ENCODE results near the gene MAP3K10. TPM values are rescaled to one million over a fixed set of nuclear protein-coding genes. Genes with fewer than 3 reads are reported as not detected.
A peak's percentile ranks its signal among the peaks of the same experiment; 100 is the strongest.

Gene MAP3K10
- total RNA-seq, 1 donor from 2014 or later, result 17.2 TPM

- ATAC-seq, result no peak
- no peaks in the 10 kb centered on the region for H3K36me3 ChIP-seq
- intact Hi-C loops (cut with DNase I), result no loop called here
- no peaks in the 10 kb centered on the region for H3K27me3 ChIP-seq
- no peak overlapping the region for H3K27ac ChIP-seq
- H3K9me3 ChIP-seq, result no peaks in the 10 kb centered on the region
- H3K4me3 ChIP-seq, result no peak overlapping the region
- TF ChIP-seq, protein P1, sequence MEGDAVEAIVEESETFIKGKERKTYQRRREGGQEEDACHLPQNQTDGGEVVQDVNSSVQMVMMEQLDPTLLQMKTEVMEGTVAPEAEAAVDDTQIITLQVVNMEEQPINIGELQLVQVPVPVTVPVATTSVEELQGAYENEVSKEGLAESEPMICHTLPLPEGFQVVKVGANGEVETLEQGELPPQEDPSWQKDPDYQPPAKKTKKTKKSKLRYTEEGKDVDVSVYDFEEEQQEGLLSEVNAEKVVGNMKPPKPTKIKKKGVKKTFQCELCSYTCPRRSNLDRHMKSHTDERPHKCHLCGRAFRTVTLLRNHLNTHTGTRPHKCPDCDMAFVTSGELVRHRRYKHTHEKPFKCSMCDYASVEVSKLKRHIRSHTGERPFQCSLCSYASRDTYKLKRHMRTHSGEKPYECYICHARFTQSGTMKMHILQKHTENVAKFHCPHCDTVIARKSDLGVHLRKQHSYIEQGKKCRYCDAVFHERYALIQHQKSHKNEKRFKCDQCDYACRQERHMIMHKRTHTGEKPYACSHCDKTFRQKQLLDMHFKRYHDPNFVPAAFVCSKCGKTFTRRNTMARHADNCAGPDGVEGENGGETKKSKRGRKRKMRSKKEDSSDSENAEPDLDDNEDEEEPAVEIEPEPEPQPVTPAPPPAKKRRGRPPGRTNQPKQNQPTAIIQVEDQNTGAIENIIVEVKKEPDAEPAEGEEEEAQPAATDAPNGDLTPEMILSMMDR (IDR thresholded peaks at IDR 0.05), result no peak
- no peak for DNase-seq
- no peaks in the 10 kb centered on the region for H3K4me1 ChIP-seq
Observed at GRCh38 chr19:40177286-40178070, 13.7 kb upstream of the MAP3K10 start.

- no peak for ATAC-seq
- Histone ChIP-seq H3K9me3 (no peaks in the 10 kb centered on the region), H3K4me3 (no peak overlapping the region), H3K36me3 (no peaks in the 10 kb centered on the region), H3K4me1 (no peaks in the 10 kb centered on the region), H3K27me3 (no peaks in the 10 kb centered on the region), H3K27ac (no peak overlapping the region)
- DNase-seq, result no peak
- TF ChIP-seq, protein P1 (IDR thresholded peaks at IDR 0.05), result no peak
- intact Hi-C loops (cut with DNase I), result no loop called here
Observed at GRCh38 chr19:40178756-40179155, 12.5 kb upstream of the MAP3K10 start.

GRCh38 chr19:40184273-40184672 lies 7.0 kb upstream of the MAP3K10 start:
- no peak for ATAC-seq
- H3K4me3 ChIP-seq, result no peak overlapping the region
- H3K4me1 ChIP-seq, result no peaks in the 10 kb centered on the region
- H3K9me3 ChIP-seq, result no peaks in the 10 kb centered on the region
- intact Hi-C loops (cut with DNase I), result no loop called here
- DNase-seq, result no peak
- no peaks in the 10 kb centered on the region for H3K36me3 ChIP-seq
- TF ChIP-seq, protein P1 (IDR thresholded peaks at IDR 0.05), result no peak
- no peak overlapping the region for H3K27ac ChIP-seq
- H3K27me3 ChIP-seq, result no peaks in the 10 kb centered on the region

DNA sequence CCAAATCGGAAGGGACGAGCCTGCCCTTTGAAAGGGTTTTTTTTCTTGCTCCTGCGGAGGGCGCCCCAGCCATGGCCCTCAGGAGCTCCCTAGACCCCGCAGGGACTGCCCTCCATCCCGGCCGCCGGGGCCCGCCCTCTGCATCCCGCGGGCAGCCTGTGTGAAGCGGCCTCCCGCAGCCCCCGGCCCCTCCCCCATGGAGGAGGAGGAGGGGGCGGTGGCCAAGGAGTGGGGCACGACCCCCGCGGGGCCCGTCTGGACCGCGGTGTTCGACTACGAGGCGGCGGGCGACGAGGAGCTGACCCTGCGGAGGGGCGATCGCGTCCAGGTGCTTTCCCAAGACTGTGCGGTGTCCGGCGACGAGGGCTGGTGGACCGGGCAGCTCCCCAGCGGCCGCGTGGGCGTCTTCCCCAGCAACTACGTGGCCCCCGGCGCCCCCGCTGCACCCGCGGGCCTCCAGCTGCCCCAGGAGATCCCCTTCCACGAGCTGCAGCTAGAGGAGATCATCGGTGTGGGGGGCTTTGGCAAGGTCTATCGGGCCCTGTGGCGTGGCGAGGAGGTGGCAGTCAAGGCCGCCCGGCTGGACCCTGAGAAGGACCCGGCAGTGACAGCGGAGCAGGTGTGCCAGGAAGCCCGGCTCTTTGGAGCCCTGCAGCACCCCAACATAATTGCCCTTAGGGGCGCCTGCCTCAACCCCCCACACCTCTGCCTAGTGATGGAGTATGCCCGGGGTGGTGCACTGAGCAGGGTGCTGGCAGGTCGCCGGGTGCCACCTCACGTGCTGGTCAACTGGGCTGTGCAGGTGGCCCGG lies 815 bp downstream of the MAP3K10 start:
- peak overlapping the region; percentile 36 for H3K27ac ChIP-seq
- no peaks in the 10 kb centered on the region for H3K9me3 ChIP-seq
- intact Hi-C loops (cut with DNase I), result no loop called here
- ATAC-seq, result peak; percentile 42
- peaks cover 12% of the 10 kb centered on the region for H3K4me1 ChIP-seq
- no peaks in the 10 kb centered on the region for H3K36me3 ChIP-seq
- peak overlapping the region; percentile 92 for H3K4me3 ChIP-seq
- TF ChIP-seq, protein P1 (IDR thresholded peaks at IDR 0.05), result peak; percentile 6
- DNase-seq, result peak; percentile 70
- H3K27me3 ChIP-seq, result no peaks in the 10 kb centered on the region

DNA sequence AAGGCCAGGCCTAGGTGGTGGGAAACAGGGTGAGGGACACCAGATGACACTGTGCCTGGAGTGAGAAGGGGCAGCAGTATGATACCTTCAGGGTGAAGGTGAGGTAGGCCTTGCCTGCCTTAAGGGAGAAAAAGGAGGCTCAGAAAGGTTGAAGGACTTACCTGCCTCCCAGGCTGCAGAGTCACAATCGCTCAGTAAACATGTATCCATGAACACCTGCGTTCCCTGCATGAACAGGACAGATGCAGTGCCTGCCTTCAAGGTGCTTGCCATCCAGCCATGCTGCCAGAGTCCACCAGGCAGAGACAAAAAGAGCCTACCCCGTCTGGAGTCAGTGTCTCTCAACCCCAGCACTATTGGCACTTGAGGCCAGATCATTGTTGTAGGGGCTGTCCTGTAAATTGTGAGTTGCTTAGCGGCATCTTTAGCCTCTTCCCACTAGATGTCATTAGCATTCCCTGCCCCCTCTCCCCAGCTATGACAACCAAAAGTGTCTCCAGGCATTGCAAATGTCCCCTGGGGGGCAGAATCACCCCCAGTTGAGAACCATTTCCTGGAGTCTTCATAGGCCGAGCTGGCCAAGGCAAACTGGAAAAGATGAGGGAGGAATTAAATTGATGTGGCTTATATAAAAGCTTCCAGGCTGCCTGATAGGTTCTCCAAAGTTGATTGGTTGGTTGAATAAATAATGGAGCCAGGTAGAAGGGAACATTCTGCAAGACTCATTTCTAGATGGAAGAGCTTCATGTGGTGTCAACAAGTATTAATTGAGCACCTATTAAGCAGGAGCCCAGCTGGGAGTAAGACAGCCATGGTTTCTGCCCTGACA lies 1.7 kb downstream of the MAP3K10 start:
- TF ChIP-seq, protein P1 (IDR thresholded peaks at IDR 0.05), result no peak
- Histone ChIP-seq H3K27ac (no peak overlapping the region), H3K4me1 (peaks cover 12% of the 10 kb centered on the region), H3K4me3 (no peak overlapping the region), H3K9me3 (no peaks in the 10 kb centered on the region), H3K27me3 (no peaks in the 10 kb centered on the region), H3K36me3 (no peaks in the 10 kb centered on the region)
- ATAC-seq, result no peak
- no peak for DNase-seq
- intact Hi-C loops (cut with DNase I), result no loop called here

All from upper lobe of right lung (tissue), 1 donor.